ENCODE results near the gene HAAO.

The HAAO gene

GRCh38 chr2:42810971-42811811 is 18.8 kb upstream of the HAAO start:
- WGBS (ENCODE audit: extremely low coverage, insufficient coverage, insufficient read length) = no CpG with 5 or more reads among the region's 51 CpGs
- Histone ChIP-seq H4K91ac (ENCODE audit: low read depth, low read length) (peak overlapping the region; percentile 75), H3K27ac (ENCODE audit: low read depth, low read length) (peak overlapping the region; percentile 99), H2BK120ac (ENCODE audit: insufficient read depth, low read length, poor library complexity) (peak overlapping the region; percentile 33), H3K9me3 (ENCODE audit: insufficient read depth, low read depth, low read length) (no peaks in the 10 kb centered on the region), H3K4me1 (ENCODE audit: control insufficient read depth in 1 of 2, insufficient read depth in 2 of 2, low read length in 2 of 2) (peaks cover 0 to 6% of the 10 kb centered on the region in 2 experiments), H2AFZ (ENCODE audit: insufficient read depth, low read length, poor library complexity) (peak overlapping the region; percentile 50), H2AK5ac (ENCODE audit: low read length) (peak overlapping the region; percentile 16), H3K4ac (ENCODE audit: low read depth, low read length) (peak overlapping the region; percentile 60), H3K14ac (ENCODE audit: low read length) (peak overlapping the region; percentile 98), H3K4me2 (ENCODE audit: low read length) (peak overlapping the region; percentile 61), H2BK5ac (ENCODE audit: low read depth, low read length, poor library complexity) (peak overlapping the region; percentile 23), H3K18ac (ENCODE audit: low read length) (peak overlapping the region; percentile 98), H3K36me3 (ENCODE audit: control insufficient read depth in 1 of 2, insufficient read depth in 2 of 2, low read length in 2 of 2) (no peaks in the 10 kb centered on the region), H3K79me2 (ENCODE audit: control insufficient read depth, insufficient read depth, low read length, poor library complexity) (peaks cover 13% of the 10 kb centered on the region), H4K12ac (ENCODE audit: low read depth, low read length) (peak overlapping the region; percentile 59), H3K9ac (ENCODE audit: low read length) (peak overlapping the region; percentile 57), H3K23ac (ENCODE audit: low read length) (no peak overlapping the region), H3K4me3 (ENCODE audit: low read depth, low read length) (peak overlapping the region; percentile 80), H4K8ac (ENCODE audit: low read depth, low read length) (peak overlapping the region; percentile 98), H2BK12ac (ENCODE audit: low read length) (peak overlapping the region; percentile 66), H3K79me1 (ENCODE audit: low read length) (peaks cover 18% of the 10 kb centered on the region), H3K27me3 (ENCODE audit: insufficient read depth, low read length) (no peaks in the 10 kb centered on the region)
- DNase-seq = peak in 1 of 2 donors; percentile 20

GRCh38 chr2:42810121-42810970 is 18.0 kb upstream of the HAAO start:
- Histone ChIP-seq H3K4me2 (ENCODE audit: low read length) (peak overlapping the region; percentile 61), H3K4me1 (ENCODE audit: control insufficient read depth in 1 of 2, insufficient read depth in 2 of 2, low read length in 2 of 2) (peaks cover 0 to 6% of the 10 kb centered on the region in 2 experiments), H3K4ac (ENCODE audit: low read depth, low read length) (peak overlapping the region; percentile 83), H3K36me3 (ENCODE audit: control insufficient read depth in 1 of 2, insufficient read depth in 2 of 2, low read length in 2 of 2) (no peaks in the 10 kb centered on the region), H2AK5ac (ENCODE audit: low read length) (peak overlapping the region; percentile 17), H4K91ac (ENCODE audit: low read depth, low read length) (peak overlapping the region; percentile 97), H2BK120ac (ENCODE audit: insufficient read depth, low read length, poor library complexity) (peak overlapping the region; percentile 93), H3K4me3 (ENCODE audit: low read depth, low read length) (peak overlapping the region; percentile 80), H4K12ac (ENCODE audit: low read depth, low read length) (peak overlapping the region; percentile 86), H3K27me3 (ENCODE audit: insufficient read depth, low read length) (no peaks in the 10 kb centered on the region), H3K9me3 (ENCODE audit: insufficient read depth, low read depth, low read length) (no peaks in the 10 kb centered on the region), H2AFZ (ENCODE audit: insufficient read depth, low read length, poor library complexity) (peak overlapping the region; percentile 94), H4K8ac (ENCODE audit: low read depth, low read length) (peak overlapping the region; percentile 98), H3K18ac (ENCODE audit: low read length) (peak overlapping the region; percentile 98), H3K14ac (ENCODE audit: low read length) (peak overlapping the region; percentile 98), H3K79me1 (ENCODE audit: low read length) (peaks cover 18% of the 10 kb centered on the region), H2BK12ac (ENCODE audit: low read length) (peak overlapping the region; percentile 63), H3K79me2 (ENCODE audit: control insufficient read depth, insufficient read depth, low read length, poor library complexity) (peaks cover 13% of the 10 kb centered on the region), H2BK5ac (ENCODE audit: low read depth, low read length, poor library complexity) (peak overlapping the region; percentile 93), H3K9ac (ENCODE audit: low read length) (peak overlapping the region; percentile 94), H3K23ac (ENCODE audit: low read length) (no peak overlapping the region), H3K27ac (ENCODE audit: low read depth, low read length) (peak overlapping the region; percentile 99)
- DNase-seq = peak; percentile 97 to 99
- no CpG with 5 or more reads among the region's 83 CpGs for WGBS (ENCODE audit: extremely low coverage, insufficient coverage, insufficient read length)

DNA sequence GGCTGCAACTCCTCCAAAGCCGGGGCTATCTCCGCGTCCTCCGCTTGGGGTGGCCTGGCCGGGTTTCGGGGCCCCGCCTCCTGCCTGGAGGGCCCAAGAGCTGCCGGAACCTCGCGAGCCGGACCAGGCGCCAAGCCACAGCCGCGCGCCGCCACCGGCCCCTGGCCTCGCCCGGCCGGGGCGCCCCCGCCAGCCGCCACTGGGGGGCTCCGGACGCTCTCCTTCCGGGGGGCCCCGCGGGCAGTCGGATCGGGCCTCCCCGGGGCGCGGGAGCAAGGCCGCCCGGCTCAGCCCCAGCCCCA is 17.4 kb upstream of the HAAO start:
- Histone ChIP-seq H3K27me3 (ENCODE audit: insufficient read depth, low read length) (no peaks in the 10 kb centered on the region), H3K4me1 (ENCODE audit: control insufficient read depth in 1 of 2, insufficient read depth in 2 of 2, low read length in 2 of 2) (peaks cover 0 to 6% of the 10 kb centered on the region in 2 experiments), H2BK5ac (ENCODE audit: low read depth, low read length, poor library complexity) (peak overlapping the region; percentile 92), H4K12ac (ENCODE audit: low read depth, low read length) (peak overlapping the region; percentile 97), H3K4ac (ENCODE audit: low read depth, low read length) (peak overlapping the region; percentile 70), H3K18ac (ENCODE audit: low read length) (peak overlapping the region; percentile 66), H3K79me1 (ENCODE audit: low read length) (peaks cover 18% of the 10 kb centered on the region), H3K4me3 (ENCODE audit: low read depth, low read length) (peak overlapping the region; percentile 80), H3K23ac (ENCODE audit: low read length) (no peak overlapping the region), H3K9me3 (ENCODE audit: insufficient read depth, low read depth, low read length) (no peaks in the 10 kb centered on the region), H3K27ac (ENCODE audit: low read depth, low read length) (peak overlapping the region; percentile 99), H2AK5ac (ENCODE audit: low read length) (no peak overlapping the region), H2BK12ac (ENCODE audit: low read length) (peak overlapping the region; percentile 13), H2AFZ (ENCODE audit: insufficient read depth, low read length, poor library complexity) (peak overlapping the region; percentile 61), H2BK120ac (ENCODE audit: insufficient read depth, low read length, poor library complexity) (peak overlapping the region; percentile 88), H3K36me3 (ENCODE audit: control insufficient read depth in 1 of 2, insufficient read depth in 2 of 2, low read length in 2 of 2) (no peaks in the 10 kb centered on the region), H3K4me2 (ENCODE audit: low read length) (peak overlapping the region; percentile 54), H4K91ac (ENCODE audit: low read depth, low read length) (peak overlapping the region; percentile 97), H3K9ac (ENCODE audit: low read length) (peak overlapping the region; percentile 60), H3K14ac (ENCODE audit: low read length) (peak overlapping the region; percentile 71), H3K79me2 (ENCODE audit: control insufficient read depth, insufficient read depth, low read length, poor library complexity) (peaks cover 13% of the 10 kb centered on the region), H4K8ac (ENCODE audit: low read depth, low read length) (peak overlapping the region; percentile 80)
- WGBS (ENCODE audit: extremely low coverage, insufficient coverage, insufficient read length) = no CpG with 5 or more reads among the region's 35 CpGs
- DNase-seq = peak in 1 of 2 donors; percentile 44

- Histone ChIP-seq H3K18ac (ENCODE audit: low read length) (peak overlapping the region; percentile 66), H3K9ac (ENCODE audit: low read length) (peak overlapping the region; percentile 60), H3K27me3 (ENCODE audit: insufficient read depth, low read length) (no peaks in the 10 kb centered on the region), H2BK120ac (ENCODE audit: insufficient read depth, low read length, poor library complexity) (peak overlapping the region; percentile 88), H3K4me3 (ENCODE audit: low read depth, low read length) (peak overlapping the region; percentile 80), H3K23ac (ENCODE audit: low read length) (no peak overlapping the region), H3K36me3 (ENCODE audit: control insufficient read depth in 1 of 2, insufficient read depth in 2 of 2, low read length in 2 of 2) (no peaks in the 10 kb centered on the region), H3K79me2 (ENCODE audit: control insufficient read depth, insufficient read depth, low read length, poor library complexity) (peaks cover 13% of the 10 kb centered on the region), H3K79me1 (ENCODE audit: low read length) (peaks cover 18% of the 10 kb centered on the region), H3K27ac (ENCODE audit: low read depth, low read length) (peak overlapping the region; percentile 99), H4K8ac (ENCODE audit: low read depth, low read length) (peak overlapping the region; percentile 80), H2BK5ac (ENCODE audit: low read depth, low read length, poor library complexity) (peak overlapping the region; percentile 92), H3K4ac (ENCODE audit: low read depth, low read length) (peak overlapping the region; percentile 70), H2AK5ac (ENCODE audit: low read length) (no peak overlapping the region), H3K9me3 (ENCODE audit: insufficient read depth, low read depth, low read length) (no peaks in the 10 kb centered on the region), H4K12ac (ENCODE audit: low read depth, low read length) (peak overlapping the region; percentile 97), H2BK12ac (ENCODE audit: low read length) (peak overlapping the region; percentile 13), H3K4me2 (ENCODE audit: low read length) (peak overlapping the region; percentile 54), H3K4me1 (ENCODE audit: control insufficient read depth in 1 of 2, insufficient read depth in 2 of 2, low read length in 2 of 2) (peaks cover 0 to 6% of the 10 kb centered on the region in 2 experiments), H4K91ac (ENCODE audit: low read depth, low read length) (peak overlapping the region; percentile 97), H3K14ac (ENCODE audit: low read length) (peak overlapping the region; percentile 71), H2AFZ (ENCODE audit: insufficient read depth, low read length, poor library complexity) (peak overlapping the region; percentile 61)
- peak in 1 of 2 donors; percentile 69 for DNase-seq
- WGBS (ENCODE audit: extremely low coverage, insufficient coverage, insufficient read length) = no CpG with 5 or more reads among the region's 10 CpGs
Observed at GRCh38 chr2:42809131-42809818, 16.9 kb upstream of the HAAO start.

Measured in trophoblast cell (in vitro differentiated cells and primary cell).